GM19240 (cell line): ENCODE measurements around the gene CISD2.
"Not testable (repeated sequence)": the region's sequence is repeated elsewhere in the genome, so short reads cannot be mapped to it uniquely, and the experiment has no call there.

ENCODE experiments used
- DNase-seq: peaks from one replicate; pipeline ENCODE4 v3.0.0; 2011; ENCODE audit warnings: low spot score; ENCODE audit not compliant: insufficient read length

Gene CISD2

GRCh38 chr4:102918859-102919258 is 50.1 kb downstream of the CISD2 start:
- DNase-seq = no peak

- DNase-seq = not testable (repeated sequence)
Observed at GRCh38 chr4:102919697-102920096, 50.9 kb downstream of the CISD2 start.

- no peak for DNase-seq
Observed at GRCh38 chr4:102935716-102936115, 66.9 kb downstream of the CISD2 start.

- DNase-seq = not testable (repeated sequence)
Observed at GRCh38 chr4:102938063-102938462, 69.3 kb downstream of the CISD2 start.
